ENCODE results near the gene HFM1. TPM values are rescaled to one million over a fixed set of nuclear protein-coding genes. Genes with fewer than 3 reads are reported as not detected.
"Not testable (repeated sequence)": the region's sequence is repeated elsewhere in the genome, so short reads cannot be mapped to it uniquely, and the experiment has no call there.

The HFM1 gene
- polyA plus RNA-seq, 3 donors: 0.21 to 1.2 (median 0.23) TPM

GRCh38 chr1:91386109-91386508, 18.5 kb downstream of the HFM1 start:
- no peak overlapping the region for H3K27ac ChIP-seq (ENCODE audit: low read depth, low read length)
- 76 to 95% (median 87%) methylated on average over 2 of the region's 2 CpGs for WGBS, 3 donors

GRCh38 chr1:91383456-91383855, 21.2 kb downstream of the HFM1 start:
- WGBS, 3 donors: 76 to 84% (median 77%) methylated on average over 2 of the region's 2 CpGs

GRCh38 chr1:91381844-91382243, 22.8 kb downstream of the HFM1 start:
- no peak overlapping the region for H3K27ac ChIP-seq (ENCODE audit: low read depth, low read length)
- WGBS, 3 donors: 75 to 82% (median 79%) methylated on average over 3 of the region's 3 CpGs

More at GRCh38 chr1:91383456-91383855, 21.2 kb downstream of the HFM1 start:
- no peak overlapping the region for H3K27ac ChIP-seq (ENCODE audit: low read depth, low read length)

GRCh38 chr1:91374086-91374485, 30.6 kb downstream of the HFM1 start:
- WGBS, 3 donors: 90 to 95% (median 90%) methylated on average over 1 of the region's 1 CpG
- no peak overlapping the region for H3K27ac ChIP-seq (ENCODE audit: low read depth, low read length)

GRCh38 chr1:91372230-91372629, 32.4 kb downstream of the HFM1 start:
- WGBS, 3 donors: 96 to 99% (median 97%) methylated on average over 3 of the region's 3 CpGs
- H3K27ac ChIP-seq (ENCODE audit: low read depth, low read length): not testable (repeated sequence)

- 89 to 93% (median 92%) methylated on average over 2 of the region's 2 CpGs for WGBS, 3 donors
- no peak overlapping the region for H3K27ac ChIP-seq (ENCODE audit: low read depth, low read length)
Observed at GRCh38 chr1:91349524-91349923, 55.1 kb downstream of the HFM1 start.

- H3K27ac ChIP-seq (ENCODE audit: low read depth, low read length): no peak overlapping the region
- 91 to 96% (median 92%) methylated on average over 3 of the region's 3 CpGs for WGBS, 3 donors
Observed at GRCh38 chr1:91346824-91347223, 57.8 kb downstream of the HFM1 start.

GRCh38 chr1:91345395-91346005, 59.1 kb downstream of the HFM1 start:
- H3K27ac ChIP-seq (ENCODE audit: low read depth, low read length): no peak overlapping the region
- WGBS, 3 donors: 55 to 65% (median 62%) methylated on average over 4 of the region's 4 CpGs

- 96 to 99% (median 97%) methylated on average over 7 of the region's 7 CpGs for WGBS, 3 donors
- H3K27ac ChIP-seq (ENCODE audit: low read depth, low read length): no peak overlapping the region
Observed at GRCh38 chr1:91338501-91338900, 66.1 kb downstream of the HFM1 start.

GRCh38 chr1:91335603-91336002, 69.0 kb downstream of the HFM1 start:
- 54 to 68% (median 66%) methylated on average over 2 of the region's 2 CpGs for WGBS, 3 donors

GRCh38 chr1:91334856-91335255, 69.8 kb downstream of the HFM1 start:
- 84 to 96% (median 86%) methylated on average over 4 of the region's 4 CpGs for WGBS, 3 donors
- no peak overlapping the region for H3K27ac ChIP-seq (ENCODE audit: low read depth, low read length)

More at GRCh38 chr1:91335603-91336002, 69.0 kb downstream of the HFM1 start:
- no peak overlapping the region for H3K27ac ChIP-seq (ENCODE audit: low read depth, low read length)

GRCh38 chr1:91325456-91325855, 79.2 kb downstream of the HFM1 start:
- H3K27ac ChIP-seq (ENCODE audit: low read depth, low read length): no peak overlapping the region
- WGBS, 3 donors: 95 to 100% (median 98%) methylated on average over 2 of the region's 2 CpGs

GRCh38 chr1:91314643-91315042, 90.0 kb downstream of the HFM1 start:
- 81 to 91% (median 88%) methylated on average over 2 of the region's 2 CpGs for WGBS, 3 donors
- no peak overlapping the region for H3K27ac ChIP-seq (ENCODE audit: low read depth, low read length)

- 79 to 85% (median 83%) methylated on average over 2 of the region's 2 CpGs for WGBS, 3 donors
- no peak overlapping the region for H3K27ac ChIP-seq (ENCODE audit: low read depth, low read length)
Observed at GRCh38 chr1:91311672-91312071, 93.0 kb downstream of the HFM1 start.

GRCh38 chr1:91308544-91308943, 96.1 kb downstream of the HFM1 start:
- no peak overlapping the region for H3K27ac ChIP-seq (ENCODE audit: low read depth, low read length)

- H3K27ac ChIP-seq (ENCODE audit: low read depth, low read length): no peak overlapping the region
- WGBS, 3 donors: 96 to 98% (median 96%) methylated on average over 1 of the region's 1 CpG
Observed at GRCh38 chr1:91307784-91308409, 96.7 kb downstream of the HFM1 start.

GRCh38 chr1:91303165-91303564, 101.5 kb downstream of the HFM1 start:
- no peak overlapping the region for H3K27ac ChIP-seq (ENCODE audit: low read depth, low read length)
- WGBS, 3 donors: 90 to 95% (median 94%) methylated on average over 1 of the region's 1 CpG

GRCh38 chr1:91288843-91289553, 115.6 kb downstream of the HFM1 start:
- not testable (repeated sequence) for H3K27ac ChIP-seq (ENCODE audit: low read depth, low read length)
- 93 to 97% (median 94%) methylated on average over 27 to 42 of the region's 47 CpGs for WGBS, 3 donors

- 47 to 74% (median 73%) methylated on average over 3 to 4 of the region's 13 CpGs for whole genome bisulfite sequencing, 3 donors
Observed at GRCh38 chr1:91286962-91287317, 117.7 kb downstream of the HFM1 start.

More at GRCh38 chr1:91286962-91287317, 117.7 kb downstream of the HFM1 start:
- not testable (repeated sequence) for H3K27ac ChIP-seq (ENCODE audit: low read depth, low read length)

Measured in adipose tissue (tissue), 3 donors.